ENCODE measurements around the gene ZBTB20. TPM values are rescaled to one million over a fixed set of nuclear protein-coding genes. Genes with fewer than 3 reads are reported as not detected.
A peak's percentile ranks its signal among the peaks of the same experiment; 100 is the strongest.
"Not testable (repeated sequence)": the region's sequence is repeated elsewhere in the genome, so short reads cannot be mapped to it uniquely, and the experiment has no call there.

ZBTB20 gene
- total RNA-seq: 23.5 TPM

- Histone ChIP-seq H3K36me3 (ENCODE audit: control insufficient read depth in 3 of 3, insufficient read depth in 3 of 3, low read length in 3 of 3) (no peaks in the 10 kb centered on the region), H3K9me3 (ENCODE audit: control insufficient read depth in 3 of 3, low read length in 3 of 3) (no peaks in the 10 kb centered on the region), H3K4me3 (ENCODE audit: low read length in 3 of 3) (peak within 1 kb of the TSS; percentile 81 to 85 (median 84)), H3K4me1 (ENCODE audit: control insufficient read depth in 3 of 3, insufficient read depth in 3 of 3, low read length in 3 of 3) (peaks cover 0 to 19% (median 19%) of the 10 kb centered on the region in 3 donors), H3K9ac (ENCODE audit: low read depth in 1 of 3, low read length in 3 of 3) (peak within 1 kb of the TSS; percentile 91 to 97 (median 93)), H3K27me3 (ENCODE audit: control insufficient read depth in 3 of 3, insufficient read depth in 3 of 3, low read length in 3 of 3) (no peaks in the 10 kb centered on the region), H3K27ac (ENCODE audit: low read depth, low read length) (peak within 1 kb of the TSS; percentile 92)
Observed at GRCh38 chr3:115146418-115147328, at the start of gene ZBTB20. Gene ZBTB20 (minus strand): TSS chr3:115147288.

- no peaks in the 10 kb centered on the region for H3K9me3 ChIP-seq (ENCODE audit: control insufficient read depth in 3 of 3, low read length in 3 of 3)
- H3K27me3 ChIP-seq (ENCODE audit: control insufficient read depth in 3 of 3, insufficient read depth in 3 of 3, low read length in 3 of 3): no peaks in the 10 kb centered on the region
- no peaks in the 10 kb centered on the region for H3K4me1 ChIP-seq (ENCODE audit: control insufficient read depth in 3 of 3, insufficient read depth in 3 of 3, low read length in 3 of 3)
- H3K27ac ChIP-seq (ENCODE audit: low read depth, low read length): no peak overlapping the region
- no peak overlapping the region for H3K9ac ChIP-seq (ENCODE audit: low read depth in 1 of 3, low read length in 3 of 3)
- H3K4me3 ChIP-seq (ENCODE audit: low read length in 3 of 3): no peak overlapping the region
- H3K36me3 ChIP-seq (ENCODE audit: control insufficient read depth in 3 of 3, insufficient read depth in 3 of 3, low read length in 3 of 3): no peaks in the 10 kb centered on the region
Observed at GRCh38 chr3:115194476-115194875, 47.4 kb upstream of the ZBTB20 start.

GRCh38 chr3:115190747-115191146 lies 43.7 kb upstream of the ZBTB20 start:
- Histone ChIP-seq H3K27me3 (ENCODE audit: control insufficient read depth in 3 of 3, insufficient read depth in 3 of 3, low read length in 3 of 3) (no peaks in the 10 kb centered on the region), H3K9me3 (ENCODE audit: control insufficient read depth in 3 of 3, low read length in 3 of 3) (no peaks in the 10 kb centered on the region), H3K4me1 (ENCODE audit: control insufficient read depth in 3 of 3, insufficient read depth in 3 of 3, low read length in 3 of 3) (no peaks in the 10 kb centered on the region), H3K9ac (ENCODE audit: low read depth in 1 of 3, low read length in 3 of 3) (no peak overlapping the region), H3K36me3 (ENCODE audit: control insufficient read depth in 3 of 3, insufficient read depth in 3 of 3, low read length in 3 of 3) (no peaks in the 10 kb centered on the region), H3K27ac (ENCODE audit: low read depth, low read length) (no peak overlapping the region), H3K4me3 (ENCODE audit: low read length in 3 of 3) (no peak overlapping the region)

GRCh38 chr3:115187149-115187757 lies 40.2 kb upstream of the ZBTB20 start:
- no peaks in the 10 kb centered on the region for H3K36me3 ChIP-seq (ENCODE audit: control insufficient read depth in 3 of 3, insufficient read depth in 3 of 3, low read length in 3 of 3)
- no peaks in the 10 kb centered on the region for H3K4me1 ChIP-seq (ENCODE audit: control insufficient read depth in 3 of 3, insufficient read depth in 3 of 3, low read length in 3 of 3)
- no peak overlapping the region for H3K27ac ChIP-seq (ENCODE audit: low read depth, low read length)
- H3K27me3 ChIP-seq (ENCODE audit: control insufficient read depth in 3 of 3, insufficient read depth in 3 of 3, low read length in 3 of 3): no peaks in the 10 kb centered on the region
- H3K9ac ChIP-seq (ENCODE audit: low read depth in 1 of 3, low read length in 3 of 3): no peak overlapping the region
- no peak overlapping the region for H3K4me3 ChIP-seq (ENCODE audit: low read length in 3 of 3)
- H3K9me3 ChIP-seq (ENCODE audit: control insufficient read depth in 3 of 3, low read length in 3 of 3): no peaks in the 10 kb centered on the region

- Histone ChIP-seq H3K4me3 (ENCODE audit: low read length in 3 of 3) (no peak overlapping the region), H3K36me3 (ENCODE audit: control insufficient read depth in 3 of 3, insufficient read depth in 3 of 3, low read length in 3 of 3) (no peaks in the 10 kb centered on the region), H3K27ac (ENCODE audit: low read depth, low read length) (no peak overlapping the region), H3K9ac (ENCODE audit: low read depth in 1 of 3, low read length in 3 of 3) (no peak overlapping the region), H3K27me3 (ENCODE audit: control insufficient read depth in 3 of 3, insufficient read depth in 3 of 3, low read length in 3 of 3) (no peaks in the 10 kb centered on the region), H3K9me3 (ENCODE audit: control insufficient read depth in 3 of 3, low read length in 3 of 3) (no peaks in the 10 kb centered on the region), H3K4me1 (ENCODE audit: control insufficient read depth in 3 of 3, insufficient read depth in 3 of 3, low read length in 3 of 3) (no peaks in the 10 kb centered on the region)
Observed at GRCh38 chr3:115186351-115187148, 39.5 kb upstream of the ZBTB20 start.

GRCh38 chr3:115184859-115185572 lies 37.9 kb upstream of the ZBTB20 start:
- H3K27me3 ChIP-seq (ENCODE audit: control insufficient read depth in 3 of 3, insufficient read depth in 3 of 3, low read length in 3 of 3); H3K9ac ChIP-seq (ENCODE audit: low read depth in 1 of 3, low read length in 3 of 3): not testable (repeated sequence)

GRCh38 chr3:115178930-115179329 lies 31.8 kb upstream of the ZBTB20 start:
- not testable (repeated sequence) for H3K4me1 ChIP-seq (ENCODE audit: control insufficient read depth in 3 of 3, insufficient read depth in 3 of 3, low read length in 3 of 3); H3K4me3 ChIP-seq (ENCODE audit: low read length in 3 of 3); H3K9me3 ChIP-seq (ENCODE audit: control insufficient read depth in 3 of 3, low read length in 3 of 3); H3K9ac ChIP-seq (ENCODE audit: low read depth in 1 of 3, low read length in 3 of 3); H3K27me3 ChIP-seq (ENCODE audit: control insufficient read depth in 3 of 3, insufficient read depth in 3 of 3, low read length in 3 of 3); H3K36me3 ChIP-seq (ENCODE audit: control insufficient read depth in 3 of 3, insufficient read depth in 3 of 3, low read length in 3 of 3); H3K27ac ChIP-seq (ENCODE audit: low read depth, low read length)

More at GRCh38 chr3:115184859-115185572, 37.9 kb upstream of the ZBTB20 start:
- H3K4me1 ChIP-seq (ENCODE audit: control insufficient read depth in 3 of 3, insufficient read depth in 3 of 3, low read length in 3 of 3); H3K9me3 ChIP-seq (ENCODE audit: control insufficient read depth in 3 of 3, low read length in 3 of 3); H3K27ac ChIP-seq (ENCODE audit: low read depth, low read length); H3K4me3 ChIP-seq (ENCODE audit: low read length in 3 of 3); H3K36me3 ChIP-seq (ENCODE audit: control insufficient read depth in 3 of 3, insufficient read depth in 3 of 3, low read length in 3 of 3): not testable (repeated sequence)

GRCh38 chr3:115169808-115170207 lies 22.7 kb upstream of the ZBTB20 start:
- no peaks in the 10 kb centered on the region for H3K27me3 ChIP-seq (ENCODE audit: control insufficient read depth in 3 of 3, insufficient read depth in 3 of 3, low read length in 3 of 3)
- H3K36me3 ChIP-seq (ENCODE audit: control insufficient read depth in 3 of 3, insufficient read depth in 3 of 3, low read length in 3 of 3): no peaks in the 10 kb centered on the region
- H3K4me1 ChIP-seq (ENCODE audit: control insufficient read depth in 3 of 3, insufficient read depth in 3 of 3, low read length in 3 of 3): no peaks in the 10 kb centered on the region
- no peaks in the 10 kb centered on the region for H3K9me3 ChIP-seq (ENCODE audit: control insufficient read depth in 3 of 3, low read length in 3 of 3)
- no peak overlapping the region for H3K9ac ChIP-seq (ENCODE audit: low read depth in 1 of 3, low read length in 3 of 3)
- H3K4me3 ChIP-seq (ENCODE audit: low read length in 3 of 3): no peak overlapping the region
- H3K27ac ChIP-seq (ENCODE audit: low read depth, low read length): no peak overlapping the region

GRCh38 chr3:115165701-115166100 lies 18.6 kb upstream of the ZBTB20 start:
- Histone ChIP-seq H3K36me3 (ENCODE audit: control insufficient read depth in 3 of 3, insufficient read depth in 3 of 3, low read length in 3 of 3) (no peaks in the 10 kb centered on the region), H3K9me3 (ENCODE audit: control insufficient read depth in 3 of 3, low read length in 3 of 3) (no peaks in the 10 kb centered on the region), H3K9ac (ENCODE audit: low read depth in 1 of 3, low read length in 3 of 3) (no peak overlapping the region), H3K27me3 (ENCODE audit: control insufficient read depth in 3 of 3, insufficient read depth in 3 of 3, low read length in 3 of 3) (no peaks in the 10 kb centered on the region), H3K4me1 (ENCODE audit: control insufficient read depth in 3 of 3, insufficient read depth in 3 of 3, low read length in 3 of 3) (no peaks in the 10 kb centered on the region), H3K4me3 (ENCODE audit: low read length in 3 of 3) (no peak overlapping the region), H3K27ac (ENCODE audit: low read depth, low read length) (no peak overlapping the region)
